GM23248 (cell line): Measurements from ENCODE around the gene SMG9.

Source experiments
- EZH2 ChIP-seq: fragments of 200-600 bp; sonication (generic); IDR thresholded peaks from 2 replicates; pipeline ENCODE4 v1.6.1; 2018; ENCODE audit warnings: antibody characterized with exemption, mild to moderate bottlenecking; ENCODE audit not compliant: insufficient read depth, poor library complexity, severe bottlenecking
- EZH2phosphoT487 ChIP-seq: fragments of 200-600 bp; sonication (generic); IDR thresholded peaks from 2 replicates; pipeline ENCODE4 v1.6.1; 2018; ENCODE audit warnings: antibody characterized with exemption, moderate library complexity, mild to moderate bottlenecking, low read depth; ENCODE audit not compliant: insufficient read depth

- TF ChIP-seq EZH2 (no peak), EZH2phosphoT487 (no peak)
Measured at GRCh38 chr19:43690890-43691289, 63.9 kb downstream of the SMG9 start.
